K562 (cell line): ENCODE measurements around the gene CDK9. TPM values are rescaled to one million over a fixed set of nuclear protein-coding genes. Genes with fewer than 3 reads are reported as not detected.

Source experiments
- DDX20 ChIP-seq: fragments of 450-650 bp; IDR thresholded peaks from 2 replicates; pipeline ENCODE4 v1.6.1; 2016; ENCODE audit warnings: missing genetic modification characterization, low read depth, mild to moderate bottlenecking, missing compliant biosample characterization, moderate library complexity
- E2F8 ChIP-seq: fragments of 450-650 bp; IDR thresholded peaks from 2 replicates; pipeline ENCODE4 v1.7.1; 2018; ENCODE audit warnings: mild to moderate bottlenecking, low read depth; ENCODE audit not compliant: partially characterized antibody
- HMGN3 ChIP-seq: IDR thresholded peaks from 2 replicates; pipeline ENCODE4 v1.6.1; 2011; ENCODE audit warnings: borderline replicate concordance, low read depth, mild to moderate bottlenecking, mixed read lengths, low read length; ENCODE audit not compliant: insufficient read length; ENCODE audit errors: extremely low read depth
- HNRNPUL1 ChIP-seq: fragments of 200-400 bp; formaldehyde crosslinking; IDR thresholded peaks from 2 replicates; pipeline ENCODE4 v1.6.1; 2017; ENCODE audit warnings: low read length
- POLR2AphosphoS2 ChIP-seq: IDR thresholded peaks from 2 replicates; pipeline ENCODE4 v1.6.1; 2012; ENCODE audit warnings: low read length, improper control_type of control experiment
- RREB1 ChIP-seq: fragments of 250-450 bp; sonication (Bioruptor Pico); IDR thresholded peaks from 2 replicates; pipeline ENCODE4 v1.4.0; 2020
- SMC3 ChIP-seq: conservative IDR thresholded peaks from 2 replicates; pipeline ENCODE4 v1.6.1; 2011; ENCODE audit warnings: low read depth, low read length, improper control_type of control experiment; ENCODE audit not compliant: insufficient read depth
- TCF7L2 ChIP-seq: fragments of 150-350 bp; IDR thresholded peaks from 2 replicates; pipeline ENCODE4 v1.6.1; 2016; ENCODE audit warnings: low read depth, mild to moderate bottlenecking, low read length, moderate library complexity
- ZBTB34 ChIP-seq: fragments of 250-450 bp; sonication (Bioruptor Pico); IDR thresholded peaks from 2 replicates; pipeline ENCODE4 v1.8.0; 2021; ENCODE audit warnings: mild to moderate bottlenecking, moderate library complexity
- ZNF444 ChIP-seq: fragments of 250-450 bp; sonication (Bioruptor Pico); IDR thresholded peaks from 2 replicates; pipeline ENCODE4 v1.4.0; 2020; ENCODE audit warnings: mild to moderate bottlenecking, moderate library complexity
- polyA plus RNA-seq, 8 experiments: library from polyadenylated mRNA; depleted of rRNA in 4 of 8; stranded (reverse) in 5 of 8; unstranded in 3 of 8; fragments of >200 nt; fragmentation: Nextera tagmentation in 2 of 8; fragmentation: Illumina TruSeq in 1 of 8; extraction: Ambion mirVana in 2 of 8; extraction: Trizol in 1 of 8; gene quantifications; 2 replicates each; pipeline versions ENCODE4 v1.2.1 to v1.2.3, GENCODE V29; 2011 to 2014; ENCODE audit warnings: inconsistent platforms in 1 of 8, missing spikeins in 1 of 8
- total RNA-seq, 7 experiments: library from RNA; depleted of rRNA in 6 of 7; stranded (reverse); fragments of >200 nt in 6 of 7; fragmentation: Illumina TruSeq in 2 of 7; extraction: Trizol in 2 of 7; gene quantifications; 2 replicates each; pipeline versions ENCODE4 v1.2.1 to v1.2.3, GENCODE V29; 2011 to 2021; ENCODE audit warnings: low replicate concordance in 1 of 7
- TF ChIP-seq, protein P1 (sequence below): sonication (generic); formaldehyde crosslinking; IDR thresholded peaks from 2 replicates; pipeline ENCODE4 v1.8.0; 2022; ENCODE audit warnings: missing genetic modification reagents, mild to moderate bottlenecking, borderline replicate concordance

CDK9 gene
- total and polyA plus RNA-seq, 9 of the 15 experiments (the other 6 are each of a cell fraction or from before 2014, with no cell fraction given) = 4.2 to 78.6 (median 33.0) TPM

GRCh38 chr9:127825319-127826051 is 39.7 kb downstream of the CDK9 start (continued):
- TF ChIP-seq TCF7L2 (no peak), ZBTB34 (CRISPR knock-in tag) (no peak), HNRNPUL1 (no peak), HMGN3 (peak; percentile 66), POLR2AphosphoS2 (no peak), E2F8 (no peak), SMC3 (peak; percentile 46; the same call in 1 of the 2 replicates), DDX20 (tag) (no peak), RREB1 (no peak), ZNF444 (CRISPR knock-in tag) (no peak)
- TF ChIP-seq, protein P1, sequence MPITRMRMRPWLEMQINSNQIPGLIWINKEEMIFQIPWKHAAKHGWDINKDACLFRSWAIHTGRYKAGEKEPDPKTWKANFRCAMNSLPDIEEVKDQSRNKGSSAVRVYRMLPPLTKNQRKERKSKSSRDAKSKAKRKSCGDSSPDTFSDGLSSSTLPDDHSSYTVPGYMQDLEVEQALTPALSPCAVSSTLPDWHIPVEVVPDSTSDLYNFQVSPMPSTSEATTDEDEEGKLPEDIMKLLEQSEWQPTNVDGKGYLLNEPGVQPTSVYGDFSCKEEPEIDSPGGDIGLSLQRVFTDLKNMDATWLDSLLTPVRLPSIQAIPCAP (CRISPR knock-in tag) = no peak
